NK-92 (cell line): ENCODE measurements around the gene ARID3B.
"Not testable (repeated sequence)": the region's sequence is repeated elsewhere in the genome, so short reads cannot be mapped to it uniquely, and the experiment has no call there.

Experiments
- DNase-seq: peaks from one replicate; lab custom pipeline; 2025; ENCODE audit not compliant: unreplicated experiment; lab: John Stamatoyannopoulos, UW

Gene ARID3B

DNA sequence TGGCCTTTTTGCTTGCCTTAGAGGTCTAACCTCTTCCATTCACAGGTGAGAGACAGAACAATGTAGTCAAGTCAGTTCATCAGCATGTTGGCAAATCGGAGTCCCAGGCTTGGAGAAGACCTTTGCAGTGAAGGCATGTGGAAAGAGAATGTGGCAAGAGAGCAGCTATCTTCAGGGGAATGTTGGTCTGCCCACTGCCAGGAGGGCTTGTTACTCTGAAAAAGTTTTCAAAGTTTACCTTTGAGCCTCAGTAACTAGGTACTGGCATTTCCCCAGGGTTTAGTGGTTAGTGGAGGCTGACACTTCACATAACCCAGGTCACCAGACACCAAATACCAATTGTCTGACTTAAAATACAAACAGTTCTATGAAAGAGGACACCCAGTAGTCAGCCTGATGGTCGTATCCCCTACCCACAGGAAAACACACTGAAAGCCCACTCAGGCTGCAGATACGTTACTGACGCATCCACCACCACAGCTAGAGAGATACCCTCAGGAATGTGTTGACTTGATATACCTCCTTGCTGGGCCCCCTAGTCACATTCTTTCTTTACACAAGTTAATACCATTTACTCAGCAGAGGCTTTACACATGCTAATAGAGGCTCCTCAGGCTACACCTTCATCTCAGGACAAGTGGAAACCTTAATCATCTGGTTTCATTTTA is 9.7 kb upstream of the ARID3B start:
- DNase-seq = no peak

- no peak for DNase-seq
Observed at GRCh38 chr15:74535388-74536084, 5.5 kb upstream of the ARID3B start.

GRCh38 chr15:74537736-74538135 is 3.3 kb upstream of the ARID3B start:
- no peak for DNase-seq

- not testable (repeated sequence) for DNase-seq
Observed at GRCh38 chr15:74539521-74539920, 1.5 kb upstream of the ARID3B start.

GRCh38 chr15:74540161-74540760 is 759 bp upstream of the ARID3B start:
- no peak for DNase-seq

- no peak for DNase-seq
Observed at GRCh38 chr15:74541494-74542165, 610 bp downstream of the ARID3B start.

- DNase-seq = no peak
Observed at GRCh38 chr15:74542166-74543042, 1.4 kb downstream of the ARID3B start.

DNA sequence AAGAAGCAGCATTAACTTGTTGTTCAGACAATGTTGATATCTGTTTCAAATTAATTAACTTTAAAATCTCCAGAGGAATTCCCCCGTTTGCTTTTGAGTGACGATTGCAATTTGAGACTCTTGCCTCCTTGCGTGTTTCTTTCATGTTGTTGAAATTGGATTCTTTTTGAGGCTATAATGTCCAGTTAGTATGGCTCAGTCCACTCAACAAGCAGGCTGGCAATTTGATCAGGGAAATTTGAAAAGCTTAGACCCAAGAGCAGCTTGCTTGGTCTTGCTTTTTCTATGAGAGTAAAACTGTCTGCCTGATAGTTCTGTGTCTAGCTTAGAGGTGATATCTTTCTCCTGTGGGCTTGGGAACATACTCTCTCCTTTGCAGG is 2.0 kb downstream of the ARID3B start:
- no peak for DNase-seq

DNA sequence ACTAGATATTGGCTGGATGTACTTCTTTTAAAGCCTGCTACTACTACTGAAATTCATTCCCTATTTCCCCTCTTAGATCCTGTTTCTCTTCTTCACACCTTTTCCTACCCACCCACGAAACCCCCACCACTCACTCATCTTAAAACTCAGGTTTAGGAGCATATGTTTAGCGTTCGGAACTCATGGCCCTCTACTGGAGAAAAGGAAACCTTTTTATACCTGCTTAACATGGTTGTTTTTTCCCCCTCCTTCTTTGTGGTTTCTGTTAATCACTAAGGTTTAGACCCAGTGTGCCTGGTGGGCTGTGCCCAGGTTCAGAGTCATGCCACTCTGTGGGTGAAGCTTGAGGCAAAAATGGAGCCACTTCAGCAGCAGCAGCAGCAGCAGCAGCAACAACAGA is 2.6 kb downstream of the ARID3B start:
- no peak for DNase-seq

DNA sequence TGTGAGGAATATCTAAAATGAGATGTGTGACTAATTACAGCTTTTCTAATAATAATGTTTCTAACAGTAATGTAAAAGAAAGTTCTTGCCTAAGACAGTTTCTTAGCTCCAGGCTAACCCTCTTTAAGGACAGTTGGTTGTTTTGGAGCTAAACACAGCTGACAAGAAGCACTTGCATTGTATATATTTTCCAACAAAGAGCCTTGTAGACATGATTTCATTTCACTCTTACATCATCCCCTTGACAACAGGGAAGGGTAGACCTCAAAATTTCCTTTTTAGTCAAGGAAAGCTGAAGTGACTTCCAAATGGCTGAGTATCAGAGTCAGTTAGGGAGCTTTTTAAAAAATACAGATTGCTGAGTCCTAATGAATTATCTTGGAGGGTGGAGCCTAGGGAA is 4.1 kb downstream of the ARID3B start:
- DNase-seq = no peak

DNA sequence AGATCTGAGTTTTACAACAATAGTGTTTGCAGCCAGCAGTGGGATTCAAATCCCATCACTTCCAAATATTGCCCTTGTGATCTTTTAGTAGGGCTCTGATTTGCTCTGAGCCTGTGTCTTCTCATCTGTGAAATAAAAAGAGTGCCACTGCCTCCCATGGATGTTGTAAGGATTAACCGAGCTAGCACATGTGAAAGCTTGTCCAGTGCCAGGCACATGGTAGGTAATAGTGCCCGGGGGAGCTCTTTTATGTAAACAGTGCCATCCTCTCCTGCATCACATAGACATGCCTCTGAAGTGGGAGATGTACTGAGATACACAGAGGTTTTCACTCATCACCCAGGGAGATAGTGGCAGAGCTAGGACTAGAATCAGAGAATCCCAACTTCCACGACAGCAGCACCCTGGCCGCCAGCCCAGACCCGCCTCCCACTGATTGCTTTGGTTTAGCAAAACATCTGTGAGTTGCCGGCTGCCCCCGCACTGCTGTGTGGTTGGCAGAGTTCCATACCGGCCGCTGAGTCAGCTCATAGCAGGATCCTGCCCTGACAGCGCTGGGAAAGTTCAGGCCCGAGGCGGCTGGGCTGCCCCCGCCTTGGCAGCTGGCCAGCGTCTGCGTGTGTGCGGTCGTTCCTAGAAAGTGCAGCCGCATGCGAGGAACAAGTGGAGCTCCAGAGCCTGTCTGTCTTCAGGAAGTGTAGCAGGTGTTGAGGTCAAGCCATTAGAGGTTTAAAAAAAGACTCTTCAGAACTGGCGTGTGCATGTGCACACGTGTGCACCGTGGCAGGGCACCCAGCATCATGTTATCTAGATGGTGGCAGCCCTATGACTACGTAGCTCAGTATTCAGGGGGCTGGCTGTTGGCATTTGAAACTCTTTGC is 5.0 kb downstream of the ARID3B start:
- DNase-seq = no peak

- DNase-seq = no peak
Observed at GRCh38 chr15:74547616-74548015, 6.6 kb downstream of the ARID3B start.

- no peak for DNase-seq
Observed at GRCh38 chr15:74548241-74548640, 7.2 kb downstream of the ARID3B start.

DNA sequence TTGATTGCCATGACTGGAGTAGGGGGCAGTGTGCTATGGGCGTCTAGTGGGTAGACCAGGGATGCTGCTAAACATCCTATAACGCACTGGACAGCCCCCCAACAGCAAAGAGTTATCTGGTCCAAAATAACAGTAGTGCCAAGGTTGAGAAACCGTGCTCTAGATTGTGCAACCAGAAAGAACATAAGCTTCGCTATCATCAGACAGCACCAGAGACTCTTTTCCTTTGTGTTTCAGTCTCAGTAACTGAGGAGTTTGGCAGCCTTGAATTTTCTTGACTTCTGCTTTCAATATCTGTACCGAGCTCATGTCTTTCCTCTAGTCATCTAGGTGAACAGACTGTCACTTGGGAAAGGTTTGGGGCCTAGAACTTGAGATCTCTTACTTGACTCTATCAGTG is 8.8 kb downstream of the ARID3B start:
- no peak for DNase-seq

DNA sequence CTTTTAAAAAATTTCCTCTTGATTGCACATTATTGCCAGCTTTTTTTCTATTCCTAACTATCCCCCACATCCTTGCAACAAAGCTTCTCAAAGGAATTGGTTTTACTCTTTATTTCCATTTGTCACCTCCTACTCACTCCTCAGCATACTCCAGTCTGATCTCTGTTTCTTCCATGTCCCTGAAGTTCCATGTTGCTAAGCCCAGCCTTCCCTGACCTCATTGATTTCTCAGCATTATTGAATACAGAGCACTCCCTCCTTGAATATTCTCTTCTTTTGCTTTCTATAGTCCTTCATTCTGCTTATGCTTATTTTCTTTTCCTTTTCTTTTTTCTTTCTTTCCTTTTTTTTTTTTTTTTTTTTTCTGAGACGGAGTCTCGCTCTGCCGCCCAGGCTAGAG is 10.7 kb downstream of the ARID3B start:
- no peak for DNase-seq

GRCh38 chr15:74552773-74553441 is 11.9 kb downstream of the ARID3B start:
- DNase-seq = no peak

- DNase-seq = no peak
Observed at GRCh38 chr15:74555192-74555591, 14.2 kb downstream of the ARID3B start.

GRCh38 chr15:74558706-74559105 is 17.7 kb downstream of the ARID3B start:
- DNase-seq = no peak

DNA sequence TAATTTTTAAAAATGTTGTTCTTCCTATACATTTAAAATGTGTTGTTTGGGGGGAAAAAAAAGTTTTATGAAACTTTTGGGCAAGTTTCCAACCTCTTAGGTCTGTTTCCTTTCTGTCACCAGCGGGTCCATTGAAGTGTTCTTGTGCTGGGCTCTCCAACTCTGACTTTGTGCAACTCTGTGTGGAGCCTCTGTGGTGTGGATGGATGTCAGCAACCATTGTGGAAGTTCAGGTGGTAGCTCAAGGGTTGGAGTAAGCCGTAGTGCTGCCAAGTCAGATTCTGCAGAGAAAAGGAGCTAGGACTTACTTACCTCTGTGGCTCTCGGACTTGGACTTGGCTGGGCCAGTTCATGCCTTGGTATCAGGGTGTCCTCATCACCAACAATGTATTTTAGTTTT is 22.4 kb downstream of the ARID3B start:
- DNase-seq = no peak
